OCI-LY3 (cell line): ENCODE data around the gene USH2A.

Experiments
- H2AFZ ChIP-seq: fragments of 200-600, 300-600 bp; shearing (Covaris generic); 2 replicates; pipeline ENCODE4 v1.6.0; 2014; ENCODE audit warnings: antibody characterized with exemption, low read depth, low read length
- H3K27ac ChIP-seq: fragments of 200-600, 300-600 bp; sonication (generic); 2 replicates; pipeline ENCODE4 v1.5.1; 2014; ENCODE audit warnings: mild to moderate bottlenecking, low read length, moderate library complexity, mixed read lengths
- H3K27me3 ChIP-seq: fragments of 200-600, 300-600 bp; sonication (generic); 2 replicates; pipeline ENCODE4 v1.6.1; 2014; ENCODE audit warnings: low read depth, low read length, mixed read lengths
- H3K36me3 ChIP-seq: fragments of 200-600, 300-600 bp; sonication (generic); replicated peaks from 2 replicates; pipeline ENCODE3; 2014; ENCODE audit warnings: low read depth, low read length, mixed read lengths
- H3K4me1 ChIP-seq: fragments of 300-600, 200-600 bp; sonication (generic); 2 replicates; pipeline ENCODE4 v1.6.1; 2014; ENCODE audit warnings: low read length, mixed read lengths
- H3K4me2 ChIP-seq: fragments of 200-600, 300-600 bp; sonication (generic); 2 replicates; pipeline ENCODE4 v1.6.1; 2014; ENCODE audit warnings: low read length, mixed read lengths
- H3K4me3 ChIP-seq: fragments of 300-600, 200-600 bp; sonication (generic); 2 replicates; pipeline ENCODE4 v1.5.1; 2014; ENCODE audit warnings: antibody characterized with exemption, mild to moderate bottlenecking, low read length, moderate library complexity
- H3K79me2 ChIP-seq: fragments of 300-600, 200-600 bp; shearing (Covaris generic); 2 replicates; pipeline ENCODE4 v1.6.1; 2014; ENCODE audit warnings: mild to moderate bottlenecking, low read length, mixed read lengths
- H3K9ac ChIP-seq: fragments of 300-600, 200-600 bp; shearing (Covaris generic); 2 replicates; pipeline ENCODE4 v1.6.0; 2014; ENCODE audit warnings: mild to moderate bottlenecking, low read length, moderate library complexity
- H3K9me3 ChIP-seq: fragments of 200-600, 300-600 bp; shearing (Covaris generic); 2 replicates; pipeline ENCODE4 v1.6.1; 2014; ENCODE audit warnings: low read length, mixed read lengths; ENCODE audit not compliant: insufficient read depth
- H4K20me1 ChIP-seq: fragments of 200-600, 300-600 bp; sonication (generic); 2 replicates; pipeline ENCODE4 v1.6.1; 2016; ENCODE audit warnings: low read length, mixed read lengths; ENCODE audit not compliant: insufficient read depth
- EZH2phosphoT487 ChIP-seq: fragments of 200-600 bp; shearing (Covaris generic); IDR thresholded peaks from 2 replicates; pipeline ENCODE4 v1.6.1; 2018; ENCODE audit warnings: antibody characterized with exemption, mixed run types, low read depth
- TF ChIP-seq, protein P1 (sequence below): fragments of 200-600, 300-600 bp; sonication (generic); IDR thresholded peaks from 2 replicates; pipeline ENCODE4 v1.5.1; 2014; ENCODE audit warnings: antibody characterized with exemption, low read length, low read depth

Gene USH2A

DNA sequence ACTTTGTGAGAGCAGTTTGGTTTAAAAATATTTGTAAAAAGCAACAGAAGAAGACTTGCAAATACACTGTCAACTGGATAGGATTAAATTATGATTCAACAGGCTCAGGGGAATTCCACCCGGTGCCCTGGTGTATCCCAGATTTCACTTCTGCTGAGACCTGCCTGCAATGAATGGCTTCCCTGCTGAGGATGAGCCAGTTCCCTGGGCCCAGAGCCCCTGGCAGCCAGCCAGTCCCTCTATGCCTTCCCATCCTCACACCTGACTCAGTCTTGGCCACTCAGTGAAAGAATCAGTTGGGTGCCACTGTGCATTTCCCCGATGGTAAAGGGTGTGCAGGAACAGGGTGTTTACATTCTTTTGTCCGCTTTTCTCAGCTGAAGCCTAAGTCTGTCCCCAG, 791.8 kb downstream of the USH2A start:
- H3K27ac ChIP-seq = no peak overlapping the region
- TF ChIP-seq, protein P1, sequence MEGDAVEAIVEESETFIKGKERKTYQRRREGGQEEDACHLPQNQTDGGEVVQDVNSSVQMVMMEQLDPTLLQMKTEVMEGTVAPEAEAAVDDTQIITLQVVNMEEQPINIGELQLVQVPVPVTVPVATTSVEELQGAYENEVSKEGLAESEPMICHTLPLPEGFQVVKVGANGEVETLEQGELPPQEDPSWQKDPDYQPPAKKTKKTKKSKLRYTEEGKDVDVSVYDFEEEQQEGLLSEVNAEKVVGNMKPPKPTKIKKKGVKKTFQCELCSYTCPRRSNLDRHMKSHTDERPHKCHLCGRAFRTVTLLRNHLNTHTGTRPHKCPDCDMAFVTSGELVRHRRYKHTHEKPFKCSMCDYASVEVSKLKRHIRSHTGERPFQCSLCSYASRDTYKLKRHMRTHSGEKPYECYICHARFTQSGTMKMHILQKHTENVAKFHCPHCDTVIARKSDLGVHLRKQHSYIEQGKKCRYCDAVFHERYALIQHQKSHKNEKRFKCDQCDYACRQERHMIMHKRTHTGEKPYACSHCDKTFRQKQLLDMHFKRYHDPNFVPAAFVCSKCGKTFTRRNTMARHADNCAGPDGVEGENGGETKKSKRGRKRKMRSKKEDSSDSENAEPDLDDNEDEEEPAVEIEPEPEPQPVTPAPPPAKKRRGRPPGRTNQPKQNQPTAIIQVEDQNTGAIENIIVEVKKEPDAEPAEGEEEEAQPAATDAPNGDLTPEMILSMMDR = no peak
- TF ChIP-seq EZH2phosphoT487 = no peak
- no peaks in the 10 kb centered on the region for H3K4me1 ChIP-seq
- H3K27me3 ChIP-seq = no peaks in the 10 kb centered on the region
- H3K9ac ChIP-seq = no peak overlapping the region
- H3K9me3 ChIP-seq = no peaks in the 10 kb centered on the region
- no peaks in the 10 kb centered on the region for H3K36me3 ChIP-seq
- no peaks in the 10 kb centered on the region for H4K20me1 ChIP-seq
- no peak overlapping the region for H2AFZ ChIP-seq
- no peaks in the 10 kb centered on the region for H3K79me2 ChIP-seq
- H3K4me3 ChIP-seq = no peak overlapping the region
- H3K4me2 ChIP-seq = no peak overlapping the region

GRCh38 chr1:215631040-215631439, 792.2 kb downstream of the USH2A start:
- H3K9ac ChIP-seq = no peak overlapping the region
- no peak overlapping the region for H3K4me3 ChIP-seq
- TF ChIP-seq EZH2phosphoT487 = no peak
- TF ChIP-seq, protein P1 = no peak
- no peak overlapping the region for H3K27ac ChIP-seq
- no peaks in the 10 kb centered on the region for H3K27me3 ChIP-seq
- no peaks in the 10 kb centered on the region for H3K4me1 ChIP-seq
- H3K9me3 ChIP-seq = no peaks in the 10 kb centered on the region
- H3K79me2 ChIP-seq = no peaks in the 10 kb centered on the region
- H3K36me3 ChIP-seq = no peaks in the 10 kb centered on the region
- H3K4me2 ChIP-seq = no peak overlapping the region
- no peak overlapping the region for H2AFZ ChIP-seq
- no peaks in the 10 kb centered on the region for H4K20me1 ChIP-seq

GRCh38 chr1:215625949-215626348, 797.3 kb downstream of the USH2A start:
- TF ChIP-seq EZH2phosphoT487 = no peak
- TF ChIP-seq, protein P1 = no peak
- Histone ChIP-seq H3K27ac (no peak overlapping the region), H2AFZ (no peak overlapping the region)

GRCh38 chr1:215623162-215623561, 800.1 kb downstream of the USH2A start:
- no peak overlapping the region for H3K4me2 ChIP-seq
- TF ChIP-seq, protein P1 = no peak
- no peak for TF ChIP-seq EZH2phosphoT487
- no peaks in the 10 kb centered on the region for H3K79me2 ChIP-seq
- no peak overlapping the region for H3K27ac ChIP-seq
- no peaks in the 10 kb centered on the region for H4K20me1 ChIP-seq
- H3K9ac ChIP-seq = no peak overlapping the region
- no peak overlapping the region for H3K4me3 ChIP-seq
- no peak overlapping the region for H2AFZ ChIP-seq
- no peaks in the 10 kb centered on the region for H3K9me3 ChIP-seq
- H3K36me3 ChIP-seq = peaks cover 35% of the 10 kb centered on the region
- H3K27me3 ChIP-seq = no peaks in the 10 kb centered on the region
- H3K4me1 ChIP-seq = peaks cover 14% of the 10 kb centered on the region

More at GRCh38 chr1:215625949-215626348, 797.3 kb downstream of the USH2A start:
- Histone ChIP-seq H3K27me3 (no peaks in the 10 kb centered on the region), H4K20me1 (no peaks in the 10 kb centered on the region), H3K9ac (no peak overlapping the region), H3K79me2 (no peaks in the 10 kb centered on the region), H3K4me3 (no peak overlapping the region), H3K4me1 (peaks cover 13% of the 10 kb centered on the region), H3K9me3 (no peaks in the 10 kb centered on the region), H3K4me2 (no peak overlapping the region), H3K36me3 (peaks cover 15% of the 10 kb centered on the region)
